ENCODE results near the gene MTRF1L. TPM values are rescaled to one million over a fixed set of nuclear protein-coding genes. Genes with fewer than 3 reads are reported as not detected.

The MTRF1L gene
- polyA plus RNA-seq, 3 donors = 8.2 to 12.8 (median 10.8) TPM

DNA sequence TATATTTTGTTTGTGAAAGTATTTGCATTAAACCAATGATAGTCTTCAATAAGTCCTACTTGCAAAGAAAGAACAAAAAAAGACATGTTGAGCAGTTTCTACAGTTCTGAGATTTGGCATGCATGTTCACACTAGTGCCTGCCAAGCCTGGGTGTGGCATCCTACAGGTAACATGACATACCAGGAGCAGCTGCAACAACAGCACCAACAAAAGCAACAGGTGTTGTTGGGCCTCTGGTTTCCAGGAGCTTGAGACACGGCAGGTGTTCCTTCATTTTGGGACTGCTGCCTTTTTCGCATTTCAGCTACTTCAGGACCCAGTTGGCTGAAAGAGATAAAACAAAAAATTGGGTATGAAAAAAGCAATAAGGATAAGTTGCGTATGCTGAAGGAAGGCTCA is 41.2 kb upstream of the MTRF1L start:
- 75% methylated on average over 3 of the region's 3 CpGs for WGBS (ENCODE audit: insufficient coverage)
- no peak overlapping the region for H3K27ac Mint-ChIP-seq
- Histone ChIP-seq H3K36me3 (replicated peaks in 1 of 2; ENCODE audit: control insufficient read depth in 1 of 2, insufficient read depth in 2 of 2, low read length in 2 of 2) (no peaks in the 10 kb centered on the region), H3K4me2 (replicated peaks; ENCODE audit: extremely low read depth, low read length, poor library complexity, severe bottlenecking) (no peak overlapping the region), H3K27ac (ENCODE audit: low read depth in 1 of 2, low read length in 2 of 2) (no peak overlapping the region), H3K9ac (ENCODE audit: insufficient read depth, low read length, poor library complexity, severe bottlenecking) (no peak overlapping the region), H3K79me2 (ENCODE audit: insufficient read depth, low read length) (no peaks in the 10 kb centered on the region), H4K20me1 (ENCODE audit: insufficient read depth, low read length) (no peaks in the 10 kb centered on the region), H3K4me3 (replicated peaks in 1 of 3; ENCODE audit: low read depth in 2 of 3, low read length in 3 of 3) (no peak overlapping the region), H3K9me3 (replicated peaks in 1 of 2; ENCODE audit: control insufficient read depth in 1 of 2, insufficient read depth in 1 of 2, low read length in 2 of 2) (no peaks in the 10 kb centered on the region), H3K27me3 (ENCODE audit: control insufficient read depth in 2 of 2, insufficient read depth in 2 of 2, low read length in 2 of 2) (no peaks in the 10 kb centered on the region), H3K4me1 (ENCODE audit: control insufficient read depth in 1 of 2, insufficient read depth in 2 of 2, low read length in 2 of 2) (no peaks in the 10 kb centered on the region), H2AFZ (ENCODE audit: insufficient read depth, low read depth, low read length, poor library complexity, severe bottlenecking) (no peak overlapping the region)
- H3K36me3 Mint-ChIP-seq = no peaks in the 10 kb centered on the region
- no peak for DNase-seq
- H3K27me3 Mint-ChIP-seq (ENCODE audit: low read depth in 3 of 3) = peaks cover 0 to 5% (median 5%) of the 10 kb centered on the region in 3 donors
- no peak overlapping the region for H3K4me3 Mint-ChIP-seq
- no peaks in the 10 kb centered on the region for H3K4me1 Mint-ChIP-seq
- peaks cover 0 to 2% (median 0%) of the 10 kb centered on the region in 7 donors for H3K9me3 Mint-ChIP-seq
- intact Hi-C loops (cut with micrococcal nuclease) = no loop called here
- TF ChIP-seq, protein P1, sequence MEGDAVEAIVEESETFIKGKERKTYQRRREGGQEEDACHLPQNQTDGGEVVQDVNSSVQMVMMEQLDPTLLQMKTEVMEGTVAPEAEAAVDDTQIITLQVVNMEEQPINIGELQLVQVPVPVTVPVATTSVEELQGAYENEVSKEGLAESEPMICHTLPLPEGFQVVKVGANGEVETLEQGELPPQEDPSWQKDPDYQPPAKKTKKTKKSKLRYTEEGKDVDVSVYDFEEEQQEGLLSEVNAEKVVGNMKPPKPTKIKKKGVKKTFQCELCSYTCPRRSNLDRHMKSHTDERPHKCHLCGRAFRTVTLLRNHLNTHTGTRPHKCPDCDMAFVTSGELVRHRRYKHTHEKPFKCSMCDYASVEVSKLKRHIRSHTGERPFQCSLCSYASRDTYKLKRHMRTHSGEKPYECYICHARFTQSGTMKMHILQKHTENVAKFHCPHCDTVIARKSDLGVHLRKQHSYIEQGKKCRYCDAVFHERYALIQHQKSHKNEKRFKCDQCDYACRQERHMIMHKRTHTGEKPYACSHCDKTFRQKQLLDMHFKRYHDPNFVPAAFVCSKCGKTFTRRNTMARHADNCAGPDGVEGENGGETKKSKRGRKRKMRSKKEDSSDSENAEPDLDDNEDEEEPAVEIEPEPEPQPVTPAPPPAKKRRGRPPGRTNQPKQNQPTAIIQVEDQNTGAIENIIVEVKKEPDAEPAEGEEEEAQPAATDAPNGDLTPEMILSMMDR (IDR thresholded peaks at IDR 0.05) = no peak

DNA sequence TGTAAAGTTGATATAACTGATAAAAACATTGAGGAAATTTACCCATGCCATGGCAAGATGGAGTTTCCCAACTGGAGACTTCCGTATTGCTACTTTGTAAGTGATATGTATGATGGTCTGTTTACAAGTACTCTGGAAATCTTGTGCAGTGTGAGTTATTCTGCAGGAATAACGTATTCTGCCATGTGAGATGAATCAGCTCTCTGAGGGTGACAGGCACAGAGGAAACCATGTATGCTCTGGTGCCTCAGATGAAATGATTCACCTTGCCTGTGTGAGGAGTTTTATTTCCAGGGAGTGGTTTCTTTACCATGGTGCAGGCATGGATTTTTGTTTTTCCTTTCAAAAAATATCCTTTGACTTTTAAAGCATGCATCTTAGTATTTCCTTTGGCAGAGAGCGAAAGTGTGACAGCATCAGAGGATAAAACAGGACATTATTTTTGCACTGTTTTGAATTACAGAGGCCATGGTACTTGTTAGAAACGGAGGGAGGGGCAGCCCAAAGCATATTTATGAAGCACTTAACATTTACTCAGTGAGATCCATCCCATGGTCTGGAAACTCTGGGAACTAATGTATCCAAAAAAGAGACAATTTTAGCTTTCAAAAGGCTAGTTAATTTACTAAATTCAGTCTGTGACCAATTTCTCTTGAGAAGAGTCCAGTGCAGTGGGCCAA is 36.0 kb upstream of the MTRF1L start:
- TF ChIP-seq, protein P1 (IDR thresholded peaks at IDR 0.05) = no peak
- H3K4me1 ChIP-seq (ENCODE audit: control insufficient read depth in 1 of 2, insufficient read depth in 2 of 2, low read length in 2 of 2) = no peaks in the 10 kb centered on the region
- peaks cover 0 to 4% (median 2%) of the 10 kb centered on the region in 3 donors for H3K27me3 Mint-ChIP-seq (ENCODE audit: low read depth in 3 of 3)
- H3K4me1 Mint-ChIP-seq = no peaks in the 10 kb centered on the region
- intact Hi-C loops (cut with micrococcal nuclease) = loop anchor here in 1 of 2 donors (5.0 kb wide), 1 partner anchor 194 kb away; no protein-coding TSS in a partner anchor
- H2AFZ ChIP-seq (ENCODE audit: insufficient read depth, low read depth, low read length, poor library complexity, severe bottlenecking) = no peak overlapping the region
- no peak overlapping the region for H3K4me2 ChIP-seq (replicated peaks; ENCODE audit: extremely low read depth, low read length, poor library complexity, severe bottlenecking)
- H3K27ac Mint-ChIP-seq = no peak overlapping the region
- no peaks in the 10 kb centered on the region for H4K20me1 ChIP-seq (ENCODE audit: insufficient read depth, low read length)
- no peak overlapping the region for H3K4me3 Mint-ChIP-seq
- no peaks in the 10 kb centered on the region for H3K79me2 ChIP-seq (ENCODE audit: insufficient read depth, low read length)
- H3K36me3 Mint-ChIP-seq = no peaks in the 10 kb centered on the region
- H3K27ac ChIP-seq (ENCODE audit: low read depth in 1 of 2, low read length in 2 of 2) = no peak overlapping the region
- DNase-seq = no peak
- H3K9me3 Mint-ChIP-seq = no peaks in the 10 kb centered on the region
- H3K9ac ChIP-seq (ENCODE audit: insufficient read depth, low read length, poor library complexity, severe bottlenecking) = no peak overlapping the region
- 63% methylated on average over 2 of the region's 4 CpGs for WGBS (ENCODE audit: insufficient coverage)
- H3K9me3 ChIP-seq (replicated peaks in 1 of 2; ENCODE audit: control insufficient read depth in 1 of 2, insufficient read depth in 1 of 2, low read length in 2 of 2) = no peaks in the 10 kb centered on the region
- H3K36me3 ChIP-seq (replicated peaks in 1 of 2; ENCODE audit: control insufficient read depth in 1 of 2, insufficient read depth in 2 of 2, low read length in 2 of 2) = no peaks in the 10 kb centered on the region
- no peaks in the 10 kb centered on the region for H3K27me3 ChIP-seq (ENCODE audit: control insufficient read depth in 2 of 2, insufficient read depth in 2 of 2, low read length in 2 of 2)
- no peak overlapping the region for H3K4me3 ChIP-seq (replicated peaks in 1 of 3; ENCODE audit: low read depth in 2 of 3, low read length in 3 of 3)
